WERI-Rb-1 (cell line): ENCODE measurements around the gene NFIX.

Experiments used
- DNase-seq: peaks from one replicate; pipeline ENCODE4 v3.0.0-alpha.2; 2020
- H3K27ac ChIP-seq: fragments of 250-450 bp; sonication (Bioruptor Pico); 2 replicates; pipeline ENCODE4 v1.5.1; 2020; ENCODE audit warnings: mild to moderate bottlenecking, moderate library complexity
- H3K27me3 ChIP-seq: fragments of 250-450 bp; sonication (Bioruptor Pico); 2 replicates; pipeline ENCODE4 v1.5.1; 2021; ENCODE audit warnings: mild to moderate bottlenecking, low read depth, moderate library complexity; ENCODE audit not compliant: insufficient read depth, severe bottlenecking
- H3K36me3 ChIP-seq: fragments of 250-450 bp; sonication (Bioruptor Pico); 2 replicates; pipeline ENCODE4 v1.5.1; 2020; ENCODE audit warnings: mild to moderate bottlenecking, moderate library complexity
- H3K4me3 ChIP-seq: 2 replicates; pipeline ENCODE4 v1.5.1; 2011; ENCODE audit warnings: low read depth, mild to moderate bottlenecking, control low read depth, low read length
- H3K9me3 ChIP-seq: fragments of 250-450 bp; sonication (Bioruptor Pico); 2 replicates; pipeline ENCODE4 v1.5.1; 2021; ENCODE audit warnings: mild to moderate bottlenecking, moderate library complexity; ENCODE audit not compliant: severe bottlenecking
- CTCF ChIP-seq: IDR thresholded peaks from 2 replicates; pipeline ENCODE4 v1.5.1; 2011; ENCODE audit warnings: low read depth, mild to moderate bottlenecking, control low read depth, inconsistent platforms, low read length

Gene NFIX

GRCh38 chr19:13007292-13008045 lies 12.2 kb downstream of the NFIX start:
- no peaks in the 10 kb centered on the region for H3K36me3 ChIP-seq
- DNase-seq, result no peak
- H3K9me3 ChIP-seq, result no peaks in the 10 kb centered on the region
- no peak for TF ChIP-seq CTCF
- H3K27ac ChIP-seq, result no peak overlapping the region
- H3K27me3 ChIP-seq, result peaks cover under 1% of the 10 kb centered on the region
- H3K4me3 ChIP-seq, result no peak overlapping the region

- Histone ChIP-seq H3K36me3 (no peaks in the 10 kb centered on the region), H3K27me3 (peaks cover 15% of the 10 kb centered on the region), H3K9me3 (no peaks in the 10 kb centered on the region), H3K4me3 (no peak overlapping the region), H3K27ac (no peak overlapping the region)
- TF ChIP-seq CTCF, result no peak
- no peak for DNase-seq
These were observed 13.9 kb downstream of the NFIX start for GRCh38 chr19:13008926-13009787.

- Histone ChIP-seq H3K36me3 (no peaks in the 10 kb centered on the region), H3K27me3 (peaks cover 21% of the 10 kb centered on the region), H3K9me3 (no peaks in the 10 kb centered on the region), H3K27ac (no peak overlapping the region), H3K4me3 (no peak overlapping the region)
- DNase-seq, result no peak
- TF ChIP-seq CTCF, result no peak
These were observed 15.0 kb downstream of the NFIX start for GRCh38 chr19:13010038-13010991.

GRCh38 chr19:13010992-13011652 lies 15.8 kb downstream of the NFIX start:
- H3K27me3 ChIP-seq, result peaks cover 21% of the 10 kb centered on the region

More at GRCh38 chr19:13010992-13011652, 15.8 kb downstream of the NFIX start:
- Histone ChIP-seq H3K27ac (no peak overlapping the region), H3K9me3 (no peaks in the 10 kb centered on the region), H3K4me3 (no peak overlapping the region), H3K36me3 (no peaks in the 10 kb centered on the region)
- TF ChIP-seq CTCF, result no peak
- no peak for DNase-seq
